GM12801 (cell line): Measurements from ENCODE around the gene ITGB5.

Experiments
- CTCF ChIP-seq: IDR thresholded peaks from one replicate; pipeline ENCODE4 v1.5.1; 2011; ENCODE audit warnings: control low read depth; ENCODE audit not compliant: insufficient read length; ENCODE audit errors: extremely low read depth

Gene ITGB5

DNA sequence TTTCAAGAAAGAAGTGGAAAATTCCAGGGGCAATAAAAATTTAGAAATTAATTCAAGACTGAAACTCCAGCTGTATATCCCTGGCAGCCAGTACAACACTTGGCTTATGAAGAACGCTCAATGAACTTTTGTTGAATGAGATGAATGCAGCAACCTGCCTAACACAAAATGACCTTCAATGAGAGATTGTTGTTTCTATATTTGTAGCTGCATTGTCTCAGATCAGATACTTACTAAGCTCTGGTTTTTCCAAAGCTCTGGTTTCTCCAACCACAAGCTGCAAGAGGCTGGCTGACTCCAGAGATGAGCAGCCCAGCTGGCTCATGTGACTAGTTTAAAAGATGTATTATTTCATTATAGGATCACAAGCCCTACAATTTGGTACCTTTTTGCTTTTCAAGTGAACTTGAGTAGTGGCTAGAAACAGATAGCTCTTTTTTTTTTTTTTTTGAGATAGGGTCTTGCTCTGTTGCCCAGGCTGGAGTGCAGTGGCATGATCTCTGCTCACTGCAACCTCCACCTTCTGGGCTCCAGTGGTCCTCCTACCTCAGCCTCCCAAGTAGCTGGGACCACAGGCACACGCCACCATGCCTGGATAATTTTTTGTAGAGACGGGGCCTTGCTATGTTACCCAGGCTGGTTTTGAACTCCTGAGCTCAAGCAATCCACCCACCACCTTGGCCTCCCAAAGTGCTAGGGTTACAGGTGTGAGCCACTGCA is 99.5 kb downstream of the ITGB5 start:
- no peak for TF ChIP-seq CTCF

- TF ChIP-seq CTCF, result no peak
Measured at GRCh38 chr3:124786511-124787241, 100.5 kb downstream of the ITGB5 start.

DNA sequence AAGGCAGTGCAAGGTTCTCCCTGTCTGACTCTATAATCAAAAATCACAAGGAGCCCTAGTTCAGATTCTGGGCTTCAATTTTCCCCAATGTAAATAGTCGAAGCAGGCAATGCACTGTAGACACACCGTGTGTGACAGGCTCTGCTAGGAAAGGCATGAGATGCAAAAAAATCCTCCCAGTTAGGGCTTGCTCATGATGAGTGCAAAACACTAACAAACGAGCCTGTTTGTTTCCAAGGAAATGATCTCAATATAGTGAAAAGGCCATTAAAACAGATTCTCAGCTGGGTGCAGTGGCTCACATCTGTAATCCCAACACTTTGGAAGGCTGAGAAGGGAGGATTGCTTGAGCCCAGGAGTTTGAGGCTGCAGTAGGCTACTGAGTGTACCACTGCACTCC is 101.2 kb downstream of the ITGB5 start:
- no peak for TF ChIP-seq CTCF

GRCh38 chr3:124784686-124785382 is 102.3 kb downstream of the ITGB5 start:
- no peak for TF ChIP-seq CTCF

DNA sequence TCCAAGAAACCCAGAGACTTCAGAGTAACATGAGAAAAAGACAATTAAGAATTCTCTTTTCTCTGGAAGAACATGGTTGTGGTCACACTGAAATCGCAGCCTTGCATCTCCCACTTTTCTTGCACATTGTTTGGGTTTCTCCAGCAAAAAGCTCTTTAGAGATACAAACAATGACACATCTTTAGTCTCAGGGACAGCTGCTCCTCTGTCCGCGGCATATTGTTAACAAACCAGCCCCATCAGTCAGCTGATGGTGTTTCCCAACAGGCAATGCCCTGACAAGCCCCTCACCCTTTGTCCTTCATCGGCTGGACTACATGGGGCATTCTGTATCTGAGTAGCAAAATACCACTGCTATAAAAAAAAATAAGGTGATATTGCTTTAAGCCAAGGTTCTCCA is 103.5 kb downstream of the ITGB5 start:
- TF ChIP-seq CTCF, result no peak

DNA sequence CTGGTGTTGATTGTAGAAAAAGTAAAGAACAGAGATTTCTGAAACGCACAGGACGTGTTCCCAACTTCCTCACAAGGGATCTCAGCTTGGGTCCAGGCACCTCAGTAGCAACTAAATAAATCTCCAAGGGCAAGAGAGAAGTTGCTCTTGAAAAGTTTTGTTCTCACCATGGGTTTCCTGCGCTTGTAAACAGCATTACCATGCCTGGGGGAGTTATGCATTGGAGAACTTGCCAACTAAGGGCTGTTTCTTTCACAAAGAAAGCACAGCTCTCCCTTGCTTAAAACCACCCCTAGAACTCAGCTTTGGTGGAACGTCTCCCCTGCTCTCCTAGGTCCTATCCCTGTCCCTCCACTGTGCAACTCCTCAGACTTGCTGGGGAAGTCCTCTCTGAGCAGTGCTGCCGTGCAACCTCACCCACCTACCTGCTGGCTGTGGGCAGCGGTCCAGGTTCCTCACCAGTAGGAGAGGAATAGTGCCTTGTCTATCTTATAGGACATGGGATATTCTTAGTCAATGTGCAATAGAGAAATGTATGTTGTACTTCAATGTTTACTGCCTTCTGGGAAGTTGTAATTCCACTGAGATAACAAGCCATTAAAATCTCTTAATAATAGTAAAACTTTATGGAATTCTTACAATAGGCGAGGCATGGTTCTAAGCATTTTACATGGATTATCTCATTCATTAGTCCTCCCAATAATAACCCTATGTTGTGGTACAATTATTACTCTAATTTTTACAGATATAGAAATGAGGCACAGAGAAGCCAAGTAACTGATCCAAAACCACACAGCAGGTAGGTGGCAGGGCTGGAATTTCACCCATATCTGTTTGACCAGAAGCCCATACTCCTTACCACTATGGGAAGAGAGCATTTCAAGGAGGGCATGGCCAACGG is 105.4 kb downstream of the ITGB5 start:
- TF ChIP-seq CTCF, result no peak
